Measurements from ENCODE around the gene DROSHA. TPM values are rescaled to one million over a fixed set of nuclear protein-coding genes. Genes with fewer than 3 reads are reported as not detected.

DROSHA gene
- total and polyA plus RNA-seq, 2 experiments from 2014 or later, result 25.3 to 40.8 TPM

- Histone ChIP-seq H3K9me3 (ENCODE audit: low read depth) (no peaks in the 10 kb centered on the region), H3K4me1 (ENCODE audit: insufficient read depth) (no peaks in the 10 kb centered on the region), H4K20me1 (ENCODE audit: insufficient read depth, poor library complexity, severe bottlenecking) (no peaks in the 10 kb centered on the region), H3K79me2 (no peaks in the 10 kb centered on the region), H3K4me2 (no peak overlapping the region), H2AFZ (no peak overlapping the region), H3K9me2 (replicated peaks; ENCODE audit: insufficient read depth) (no peaks in the 10 kb centered on the region), H3K27ac (no peak overlapping the region), H3K4me3 (no peak overlapping the region), H3K27me3 (no peaks in the 10 kb centered on the region), H3K36me3 (replicated peaks; ENCODE audit: insufficient read depth, low read depth) (no peaks in the 10 kb centered on the region)
- TF ChIP-seq EZH2phosphoT487 (IDR thresholded peaks at IDR 0.05; ENCODE audit: low read depth, severe bottlenecking, unreplicated experiment) (no peak), EZH2 (IDR thresholded peaks at IDR 0.05; ENCODE audit: borderline replicate concordance) (no peak), CTCF (IDR thresholded peaks at IDR 0.05; ENCODE audit: poor library complexity) (no peak)
- DNase-seq (ENCODE audit: low spot score), result no peak
- WGBS (ENCODE audit: low lambda C conversion rate, missing lambda C conversion rate), result 90% methylated on average over 6 of the region's 6 CpGs
These were observed 138.8 kb downstream of the DROSHA start for GRCh38 chr5:31393126-31393525.

- H3K36me3 ChIP-seq (replicated peaks; ENCODE audit: insufficient read depth, low read depth), result no peaks in the 10 kb centered on the region
- no peaks in the 10 kb centered on the region for H4K20me1 ChIP-seq (ENCODE audit: insufficient read depth, poor library complexity, severe bottlenecking)
- H3K9me2 ChIP-seq (replicated peaks; ENCODE audit: insufficient read depth), result no peaks in the 10 kb centered on the region
- WGBS (ENCODE audit: low lambda C conversion rate, missing lambda C conversion rate), result 95% methylated on average over 3 of the region's 3 CpGs
- H3K9me3 ChIP-seq (ENCODE audit: low read depth), result no peaks in the 10 kb centered on the region
- H3K4me3 ChIP-seq, result no peak overlapping the region
- no peaks in the 10 kb centered on the region for H3K4me1 ChIP-seq (ENCODE audit: insufficient read depth)
- H2AFZ ChIP-seq, result no peak overlapping the region
- H3K27ac ChIP-seq, result no peak overlapping the region
- DNase-seq (ENCODE audit: low spot score), result no peak
- no peaks in the 10 kb centered on the region for H3K79me2 ChIP-seq
- H3K27me3 ChIP-seq, result no peaks in the 10 kb centered on the region
- H3K4me2 ChIP-seq, result no peak overlapping the region
- TF ChIP-seq EZH2 (IDR thresholded peaks at IDR 0.05; ENCODE audit: borderline replicate concordance) (no peak), EZH2phosphoT487 (IDR thresholded peaks at IDR 0.05; ENCODE audit: low read depth, severe bottlenecking, unreplicated experiment) (no peak), CTCF (IDR thresholded peaks at IDR 0.05; ENCODE audit: poor library complexity) (no peak)
These were observed 139.8 kb downstream of the DROSHA start for GRCh38 chr5:31392061-31392460.

GRCh38 chr5:31390256-31390655 lies 141.6 kb downstream of the DROSHA start:
- 95% methylated on average over 5 of the region's 5 CpGs for WGBS (ENCODE audit: low lambda C conversion rate, missing lambda C conversion rate)
- Histone ChIP-seq H3K79me2 (no peaks in the 10 kb centered on the region), H3K27ac (no peak overlapping the region), H2AFZ (no peak overlapping the region), H3K9me2 (replicated peaks; ENCODE audit: insufficient read depth) (no peaks in the 10 kb centered on the region), H3K27me3 (no peaks in the 10 kb centered on the region), H4K20me1 (ENCODE audit: insufficient read depth, poor library complexity, severe bottlenecking) (no peaks in the 10 kb centered on the region), H3K9me3 (ENCODE audit: low read depth) (no peaks in the 10 kb centered on the region), H3K36me3 (replicated peaks; ENCODE audit: insufficient read depth, low read depth) (no peaks in the 10 kb centered on the region), H3K4me2 (no peak overlapping the region), H3K4me3 (no peak overlapping the region), H3K4me1 (ENCODE audit: insufficient read depth) (no peaks in the 10 kb centered on the region)
- DNase-seq (ENCODE audit: low spot score), result no peak
- TF ChIP-seq EZH2 (IDR thresholded peaks at IDR 0.05; ENCODE audit: borderline replicate concordance) (no peak), CTCF (IDR thresholded peaks at IDR 0.05; ENCODE audit: poor library complexity) (no peak), EZH2phosphoT487 (IDR thresholded peaks at IDR 0.05; ENCODE audit: low read depth, severe bottlenecking, unreplicated experiment) (no peak)

All from hepatocyte (in vitro differentiated cells).